GM21576 (cell line): ENCODE data around the gene OPCML.

ENCODE experiments used
- ATAC-seq: cut with Tn5 transposase; IDR thresholded peaks from one replicate; pipeline ENCODE4 v1.9.1; 2021; ENCODE audit warnings: mild to moderate bottlenecking, moderate library complexity; ENCODE audit not compliant: unreplicated experiment

OPCML gene

GRCh38 chr11:132544007-132544406 is 988.3 kb downstream of the OPCML start:
- no peak for ATAC-seq

- no peak for ATAC-seq
Observed at GRCh38 chr11:132541794-132542193, 990.5 kb downstream of the OPCML start.

GRCh38 chr11:132540581-132540980 is 991.7 kb downstream of the OPCML start:
- ATAC-seq = no peak

- ATAC-seq = no peak
Observed at GRCh38 chr11:132539590-132540368, 992.5 kb downstream of the OPCML start.

GRCh38 chr11:132538642-132539041 is 993.7 kb downstream of the OPCML start:
- ATAC-seq = no peak

GRCh38 chr11:132535830-132536229 is 996.5 kb downstream of the OPCML start:
- no peak for ATAC-seq

- no peak for ATAC-seq
Observed at GRCh38 chr11:132531921-132532320, 1000.4 kb downstream of the OPCML start.

- no peak for ATAC-seq
Observed at GRCh38 chr11:132528181-132528580, 1004.1 kb downstream of the OPCML start.

GRCh38 chr11:132523929-132524328 is 1008.4 kb downstream of the OPCML start:
- no peak for ATAC-seq

GRCh38 chr11:132520199-132520598 is 1012.1 kb downstream of the OPCML start:
- ATAC-seq = no peak

GRCh38 chr11:132519241-132519815 is 1013.0 kb downstream of the OPCML start:
- no peak for ATAC-seq

GRCh38 chr11:132504501-132505041 is 1027.7 kb downstream of the OPCML start:
- no peak for ATAC-seq

GRCh38 chr11:132501356-132501755 is 1030.9 kb downstream of the OPCML start:
- no peak for ATAC-seq

- no peak for ATAC-seq
Observed at GRCh38 chr11:132499661-132500060, 1032.6 kb downstream of the OPCML start.

- no peak for ATAC-seq
Observed at GRCh38 chr11:132496341-132496740, 1036.0 kb downstream of the OPCML start.

GRCh38 chr11:132493801-132494200 is 1038.5 kb downstream of the OPCML start:
- no peak for ATAC-seq

GRCh38 chr11:132490978-132491377 is 1041.3 kb downstream of the OPCML start:
- ATAC-seq = no peak

- no peak for ATAC-seq
Observed at GRCh38 chr11:132486060-132486459, 1046.2 kb downstream of the OPCML start.

GRCh38 chr11:132475026-132475425 is 1057.3 kb downstream of the OPCML start:
- no peak for ATAC-seq

GRCh38 chr11:132472411-132473172 is 1059.7 kb downstream of the OPCML start:
- no peak for ATAC-seq

GRCh38 chr11:132471466-132471865 is 1060.8 kb downstream of the OPCML start:
- ATAC-seq = no peak

- ATAC-seq = no peak
Observed at GRCh38 chr11:132466983-132467382, 1065.3 kb downstream of the OPCML start.
